Naive thymus-derived CD4-positive, alpha-beta T cell (primary cell): ENCODE measurements around the gene MADD. TPM values are rescaled to one million over a fixed set of nuclear protein-coding genes. Genes with fewer than 3 reads are reported as not detected.
"Not testable (repeated sequence)": the region's sequence is repeated elsewhere in the genome, so short reads cannot be mapped to it uniquely, and the experiment has no call there.

Experiments used
- ATAC-seq: fragments of 150-1000 bp; cut with Tn5 transposase; 2 replicates; pipeline ENCODE4 v1.10.0; 2021; ENCODE audit warnings: mild to moderate bottlenecking, moderate library complexity
- CTCF ChIA-PET: fragments of 350-600 bp; sonication (Branson Sonifier 250); formaldehyde crosslinking; loops from one replicate; lab custom pipeline; 2021; ENCODE audit warnings: antibody characterized with exemption; lab: Charles Lee
- POLR2A ChIA-PET: fragments of 350-600 bp; sonication (Branson Sonifier 250); formaldehyde crosslinking; loops from one replicate; lab custom pipeline; 2021; ENCODE audit warnings: antibody characterized with exemption, inconsistent platforms; lab: Charles Lee
- DNase-seq, 9 donors: peaks; one replicate each; pipeline versions ENCODE4 v3.0.0 to v3.0.0-alpha.2; 2020 to 2022; ENCODE audit warnings: mixed read lengths in 1 of 9
- H3K27ac ChIP-seq: one replicate; pipeline ENCODE4 v1.7.0; 2013; ENCODE audit warnings: mild to moderate bottlenecking, low read depth, low read length, moderate library complexity
- H3K27me3 ChIP-seq, 2 donors: one replicate each; pipeline ENCODE4 v1.7.0; 2013; ENCODE audit warnings: low read length in 2 of 2, mild to moderate bottlenecking in 2 of 2, moderate library complexity in 2 of 2; ENCODE audit not compliant: control insufficient read depth in 2 of 2, insufficient read depth in 2 of 2
- H3K36me3 ChIP-seq, 3 experiments: 1 replicate in 2 of 3; 2 replicates in 1 of 3; pipeline ENCODE4 v1.7.0; 2013; ENCODE audit warnings: low read length in 3 of 3, mild to moderate bottlenecking in 3 of 3, moderate library complexity in 1 of 3; ENCODE audit not compliant: insufficient read depth in 3 of 3, control insufficient read depth in 2 of 3
- H3K4me1 ChIP-seq, 2 donors: one replicate each; pipeline ENCODE4 v1.7.0; 2013; ENCODE audit warnings: low read length in 2 of 2, mild to moderate bottlenecking in 2 of 2, moderate library complexity in 1 of 2; ENCODE audit not compliant: control insufficient read depth in 2 of 2, insufficient read depth in 2 of 2
- H3K4me3 ChIP-seq: 2 replicates; pipeline ENCODE4 v1.7.0; 2013; ENCODE audit warnings: mild to moderate bottlenecking, low read length
- H3K9me3 ChIP-seq, 3 experiments: 1 replicate in 2 of 3; 2 replicates in 1 of 3; pipeline ENCODE4 v1.7.0; 2013; ENCODE audit warnings: low read length in 3 of 3; ENCODE audit not compliant: control insufficient read depth in 2 of 3
- H3K27ac Mint-ChIP-seq, 9 donors: one replicate each; pipeline ENCODE4 v1.8.0; 2020 to 2022; ENCODE audit warnings: mixed read lengths in 9 of 9, mild to moderate bottlenecking in 8 of 9, moderate library complexity in 5 of 9, inconsistent platforms in 2 of 9
- H3K27me3 Mint-ChIP-seq, 5 donors: one replicate each; pipeline ENCODE4 v1.8.0; 2021 to 2022; ENCODE audit warnings: mixed read lengths in 5 of 5, mild to moderate bottlenecking in 1 of 5
- H3K36me3 Mint-ChIP-seq, 5 donors: one replicate each; pipeline ENCODE4 v1.8.0; 2020 to 2022; ENCODE audit warnings: mixed read lengths in 5 of 5, mild to moderate bottlenecking in 3 of 5, inconsistent platforms in 1 of 5
- H3K4me1 Mint-ChIP-seq, 7 donors: one replicate each; pipeline ENCODE4 v1.8.0; 2020 to 2022; ENCODE audit warnings: mixed read lengths in 7 of 7, mild to moderate bottlenecking in 3 of 7, inconsistent platforms in 1 of 7
- H3K4me3 Mint-ChIP-seq, 10 donors: one replicate each; pipeline ENCODE4 v1.8.0; 2020 to 2022; ENCODE audit warnings: mild to moderate bottlenecking in 10 of 10, mixed read lengths in 10 of 10, moderate library complexity in 6 of 10, inconsistent platforms in 2 of 10
- H3K9me3 Mint-ChIP-seq, 11 donors: one replicate each; pipeline ENCODE4 v1.8.0; 2020 to 2022; ENCODE audit warnings: mixed read lengths in 11 of 11, mild to moderate bottlenecking in 4 of 11, inconsistent platforms in 1 of 11, moderate library complexity in 1 of 11
- intact Hi-C, 2 donors: fragments of 100-400 bp; cut with micrococcal nuclease; formaldehyde crosslinking; loops; one replicate each; pipeline ENCODE4 v1.15.1; 2023
- polyA plus RNA-seq, 2 donors: library from polyadenylated mRNA; unstranded; fragments of 300-500 nt; fragmentation: Illumina TruSeq; gene quantifications; one replicate each; pipeline ENCODE4 v1.2.3, GENCODE V29; 2021
- total RNA-seq, 6 experiments: library from RNA in 5 of 6; stranded (reverse) in 5 of 6; gene quantifications; 1 replicate in 5 of 6; 2 replicates in 1 of 6; pipeline ENCODE4 v1.2.3 and lab custom pipeline; 2021 to 2026

The MADD gene
- total and polyA plus RNA-seq, 7 experiments from 2014 or later, result 18.7 to 150 (median 117) TPM

- H3K4me3 Mint-ChIP-seq, result no peak overlapping the region
- Histone ChIP-seq H3K9me3 (no peaks in the 10 kb centered on the region), H3K27me3 (no peaks in the 10 kb centered on the region), H3K4me1 (no peaks in the 10 kb centered on the region), H3K27ac (no peak overlapping the region), H3K4me3 (no peak overlapping the region), H3K36me3 (peaks cover 0 to 3% (median 0%) of the 10 kb centered on the region in 3 experiments)
- intact Hi-C loops, result no loop called here
- DNase-seq (no peak), ATAC-seq (no peak)
- H3K27me3 Mint-ChIP-seq, result no peaks in the 10 kb centered on the region
- H3K36me3 Mint-ChIP-seq, result peaks cover 0 to 9% (median 0%) of the 10 kb centered on the region in 5 donors
- CTCF ChIA-PET, result interaction anchor here (1.4 kb wide), 1 partner anchor 120 kb away, joined by 3 read pairs; no protein-coding TSS in a partner anchor
- no peak overlapping the region for H3K27ac Mint-ChIP-seq
- POLR2A ChIA-PET, result interaction anchor here (1.0 kb wide), 1 partner anchor 77 kb away, joined by 3 read pairs; no protein-coding TSS in a partner anchor
- H3K9me3 Mint-ChIP-seq, result no peaks in the 10 kb centered on the region
- H3K4me1 Mint-ChIP-seq, result no peaks in the 10 kb centered on the region
Measured at GRCh38 chr11:47333526-47333845, 63.6 kb downstream of the MADD start.

- Mint-ChIP-seq H3K4me1 (no peaks in the 10 kb centered on the region), H3K36me3 (peaks cover 0 to 4% (median 0%) of the 10 kb centered on the region in 5 donors), H3K9me3 (no peaks in the 10 kb centered on the region), H3K27ac (no peak overlapping the region), H3K27me3 (no peaks in the 10 kb centered on the region), H3K4me3 (no peak overlapping the region)
- no peaks in the 10 kb centered on the region for H3K9me3 ChIP-seq
- ATAC-seq, result no peak
- H3K27me3 ChIP-seq, result no peaks in the 10 kb centered on the region
- ChIA-PET POLR2A (no interaction called here), CTCF (interaction anchor here (1.4 kb wide), 1 partner anchor 119 kb away, joined by 3 read pairs; no protein-coding TSS in a partner anchor)
- H3K4me1 ChIP-seq, result no peaks in the 10 kb centered on the region
- H3K27ac ChIP-seq, result no peak overlapping the region
- H3K36me3 ChIP-seq, result no peaks in the 10 kb centered on the region
- no peak overlapping the region for H3K4me3 ChIP-seq
- DNase-seq, result no peak
- intact Hi-C loops, result no loop called here
Measured at GRCh38 chr11:47333886-47334443, 64.0 kb downstream of the MADD start.

GRCh38 chr11:47334699-47335411, 64.9 kb downstream of the MADD start:
- H3K27me3 Mint-ChIP-seq, H3K9me3 ChIP-seq, intact Hi-C loops, H3K4me3 ChIP-seq, H3K36me3 ChIP-seq, H3K9me3 Mint-ChIP-seq, DNase-seq, H3K4me1 Mint-ChIP-seq, H3K36me3 Mint-ChIP-seq, H3K27me3 ChIP-seq, H3K4me1 ChIP-seq, POLR2A ChIA-PET, ATAC-seq, H3K27ac ChIP-seq, CTCF ChIA-PET, H3K4me3 Mint-ChIP-seq: not testable (repeated sequence)
- H3K27ac Mint-ChIP-seq, result peak overlapping the region in 1 of 9 donors; percentile 4

GRCh38 chr11:47335733-47336132, 65.8 kb downstream of the MADD start:
- Mint-ChIP-seq H3K4me1 (no peaks in the 10 kb centered on the region), H3K36me3 (no peaks in the 10 kb centered on the region), H3K27me3 (no peaks in the 10 kb centered on the region), H3K27ac (no peak overlapping the region), H3K9me3 (no peaks in the 10 kb centered on the region), H3K4me3 (no peak overlapping the region)
- Histone ChIP-seq H3K4me1 (no peaks in the 10 kb centered on the region), H3K27ac (no peak overlapping the region), H3K9me3 (no peaks in the 10 kb centered on the region), H3K4me3 (no peak overlapping the region), H3K36me3 (no peaks in the 10 kb centered on the region), H3K27me3 (no peaks in the 10 kb centered on the region)
- ATAC-seq (no peak), DNase-seq (no peak)
- CTCF ChIA-PET, result no interaction called here
- POLR2A ChIA-PET, result no interaction called here
- intact Hi-C loops, result no loop called here

- intact Hi-C loops, result no loop called here
Measured at GRCh38 chr11:47336595-47336994, 66.7 kb downstream of the MADD start.

GRCh38 chr11:47337229-47337924, 67.4 kb downstream of the MADD start:
- Mint-ChIP-seq H3K4me1 (no peaks in the 10 kb centered on the region), H3K4me3 (no peak overlapping the region), H3K9me3 (peaks cover 0 to 4% (median 0%) of the 10 kb centered on the region in 11 donors), H3K27me3 (no peaks in the 10 kb centered on the region), H3K36me3 (no peaks in the 10 kb centered on the region), H3K27ac (peak overlapping the region in 1 of 9 donors; percentile 25)
- Histone ChIP-seq H3K4me1 (no peaks in the 10 kb centered on the region), H3K9me3 (no peaks in the 10 kb centered on the region), H3K27ac (no peak overlapping the region), H3K27me3 (no peaks in the 10 kb centered on the region), H3K36me3 (no peaks in the 10 kb centered on the region), H3K4me3 (no peak overlapping the region)
- DNase-seq (no peak), ATAC-seq (no peak)
- intact Hi-C loops, result no loop called here
- ChIA-PET CTCF (no interaction called here), POLR2A (no interaction called here)

More at GRCh38 chr11:47336595-47336994, 66.7 kb downstream of the MADD start:
- Mint-ChIP-seq H3K9me3 (peaks cover 0 to 2% (median 0%) of the 10 kb centered on the region in 11 donors), H3K36me3 (no peaks in the 10 kb centered on the region), H3K4me1 (no peaks in the 10 kb centered on the region), H3K27me3 (no peaks in the 10 kb centered on the region), H3K4me3 (no peak overlapping the region), H3K27ac (no peak overlapping the region)
- no peak for DNase-seq
- Histone ChIP-seq H3K27ac (no peak overlapping the region), H3K4me3 (no peak overlapping the region), H3K4me1 (no peaks in the 10 kb centered on the region), H3K27me3 (no peaks in the 10 kb centered on the region), H3K9me3 (no peaks in the 10 kb centered on the region), H3K36me3 (no peaks in the 10 kb centered on the region)
- no peak for ATAC-seq
- ChIA-PET CTCF (no interaction called here), POLR2A (interaction anchor here (0.5 kb wide), 1 partner anchor 562 kb away, joined by 4 read pairs; no protein-coding TSS in a partner anchor)
